Measurements from ENCODE around the gene PQBP1.

PQBP1 gene

DNA sequence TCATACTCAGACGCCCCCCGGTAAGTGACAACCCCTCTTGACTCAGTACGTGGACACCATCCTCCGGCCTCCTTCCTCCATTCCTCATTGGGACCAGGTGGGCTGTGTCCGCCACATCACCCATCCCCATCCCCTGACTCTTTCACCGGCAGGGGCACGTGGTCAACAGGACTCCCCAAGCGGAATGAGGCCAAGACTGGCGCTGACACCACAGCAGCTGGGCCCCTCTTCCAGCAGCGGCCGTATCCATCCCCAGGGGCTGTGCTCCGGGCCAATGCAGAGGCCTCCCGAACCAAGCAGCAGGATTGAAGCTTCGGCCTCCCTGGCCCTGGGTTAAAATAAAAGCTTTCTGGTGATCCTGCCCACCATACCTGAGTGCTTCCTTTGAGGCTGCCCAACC is 5.0 kb downstream of the PQBP1 start:
- DNase-seq = no peak

DNA sequence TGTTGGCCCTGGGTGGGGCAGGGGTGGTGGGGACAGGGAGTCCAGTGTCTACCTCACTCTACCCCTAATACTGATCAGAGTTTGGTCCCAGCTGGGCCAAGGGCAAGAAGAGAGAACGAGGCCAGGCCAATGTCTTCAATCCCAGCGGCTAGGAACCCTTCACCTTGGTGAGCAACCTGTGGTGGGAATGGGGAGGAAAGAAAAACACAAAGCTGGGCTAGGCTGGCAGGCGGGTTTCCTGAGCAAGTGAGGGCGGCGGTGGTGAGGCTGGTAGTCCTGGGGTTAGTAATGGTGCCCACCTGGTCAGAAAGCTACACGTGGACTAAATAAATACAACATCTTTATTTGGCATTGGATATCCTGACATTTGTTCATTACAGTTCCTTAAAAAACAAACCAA is 5.6 kb downstream of the PQBP1 start:
- DNase-seq = no peak

DNA sequence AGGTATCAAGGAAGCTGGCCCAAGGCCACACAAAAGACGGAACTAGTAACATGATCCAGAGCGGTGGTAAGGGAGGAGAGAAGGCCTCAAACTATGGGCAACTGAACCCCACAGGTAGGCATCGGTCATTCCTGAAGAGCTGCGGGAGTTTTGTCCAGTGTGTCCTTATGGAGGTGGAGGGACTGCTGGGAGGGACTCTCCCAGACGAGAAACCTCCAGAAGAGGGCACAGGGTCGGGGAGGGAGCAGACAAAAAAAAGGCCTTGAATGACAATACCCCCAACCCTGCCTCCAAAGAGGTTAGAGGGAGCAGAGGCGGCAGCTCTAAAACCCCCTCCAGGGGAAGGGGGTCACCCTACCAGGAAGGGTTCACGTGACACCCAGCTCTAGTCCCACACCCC is 6.5 kb downstream of the PQBP1 start:
- DNase-seq = no peak

DNA sequence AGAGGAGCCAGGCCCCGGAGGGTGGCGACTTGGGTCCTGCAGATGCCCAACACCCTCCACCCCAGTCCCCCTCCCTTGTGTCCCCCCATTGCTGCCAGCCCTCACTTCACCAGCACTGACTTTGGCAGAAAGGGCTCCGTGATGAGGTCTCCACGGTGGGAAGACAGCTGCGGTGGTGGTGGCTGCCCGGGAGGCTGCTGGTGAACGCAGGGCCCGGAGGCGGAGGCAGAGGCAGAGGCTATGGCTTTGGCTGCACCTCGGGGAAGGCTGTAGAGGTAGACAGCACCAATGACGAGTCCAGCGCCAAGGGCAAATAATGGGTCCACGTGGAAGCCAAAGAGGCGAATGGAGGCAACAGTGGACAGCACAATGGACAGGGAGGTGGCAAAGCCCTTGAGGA is 6.9 kb downstream of the PQBP1 start:
- DNase-seq = no peak

DNA sequence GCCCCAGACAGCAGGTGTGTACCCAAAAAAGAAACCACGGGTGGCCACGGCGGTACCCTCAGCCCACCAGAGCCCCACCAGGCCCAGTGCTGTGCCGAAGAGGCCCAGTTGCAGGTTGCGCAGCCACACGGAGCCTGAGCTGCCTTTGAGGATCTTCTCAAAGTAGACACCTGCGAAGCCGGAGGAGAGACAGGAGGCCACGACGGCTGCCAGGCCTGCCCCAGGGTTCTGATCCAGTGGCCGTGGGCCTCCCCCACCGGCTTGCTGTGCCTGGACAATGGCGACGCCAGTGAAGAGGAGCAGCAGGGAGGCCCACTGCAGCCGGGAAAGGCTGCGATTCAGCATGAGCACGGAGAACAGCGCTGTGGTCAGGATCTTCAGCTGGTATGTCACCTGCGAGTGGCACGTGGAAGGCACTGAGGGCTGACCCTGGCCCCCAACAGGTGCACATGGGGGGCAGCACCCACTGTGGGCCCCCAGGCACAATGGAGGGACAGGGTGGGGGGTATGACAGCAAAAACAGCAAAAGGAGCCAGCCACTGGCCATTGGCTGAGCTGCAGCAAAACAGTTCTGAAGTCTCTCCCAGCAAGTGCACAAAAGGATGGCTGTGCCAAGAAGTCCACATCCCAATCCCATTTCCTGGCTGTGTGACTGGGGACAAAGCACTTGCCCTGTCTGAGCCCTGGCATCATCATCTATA is 7.5 kb downstream of the PQBP1 start:
- DNase-seq = no peak

DNA sequence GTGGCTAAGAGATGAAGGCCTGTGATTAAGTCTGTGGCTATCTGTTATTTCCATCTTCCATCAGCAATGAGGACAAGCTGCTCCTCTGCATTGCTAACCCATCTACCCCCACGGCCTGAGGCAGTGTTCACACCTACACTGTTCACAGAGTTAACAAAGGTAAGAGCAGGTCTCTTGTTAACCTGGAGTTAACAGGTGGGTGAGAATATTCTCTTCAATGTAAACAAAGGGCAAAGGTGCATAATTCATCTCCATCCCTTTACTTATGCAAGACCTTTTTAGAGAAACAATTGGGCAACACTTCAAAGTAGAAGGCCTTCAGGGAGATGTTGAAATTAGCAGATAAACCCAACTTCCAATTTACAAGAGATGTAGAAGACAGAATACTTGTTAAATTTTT is 10.9 kb downstream of the PQBP1 start:
- DNase-seq = no peak

DNA sequence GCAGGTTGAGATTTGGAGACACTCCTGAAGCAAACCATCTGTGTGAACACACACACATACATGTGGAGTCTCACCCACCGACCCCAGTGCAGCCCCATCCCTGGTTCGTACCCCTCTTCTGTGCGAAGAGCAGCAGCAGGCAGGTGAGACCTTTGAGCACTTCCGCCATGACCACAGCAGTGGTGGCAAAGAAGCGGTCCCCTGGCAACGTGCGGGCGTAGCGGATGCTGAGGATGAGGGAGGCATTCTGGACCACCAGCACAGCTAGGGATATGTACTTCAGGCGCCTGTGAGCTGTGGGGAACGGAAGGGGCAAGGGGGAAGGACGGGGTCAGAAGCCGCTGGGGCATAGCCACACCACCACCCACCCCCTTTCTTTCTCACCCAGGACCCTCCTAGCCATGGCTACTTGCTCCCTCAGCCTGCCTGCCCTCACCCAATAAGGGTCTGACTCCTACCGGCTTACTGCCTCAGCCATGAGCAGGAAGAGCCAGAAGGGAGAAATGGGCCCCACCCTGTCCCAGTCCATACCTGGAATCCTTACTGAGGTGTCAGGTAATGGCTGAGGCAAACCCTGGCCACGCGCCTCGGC is 12.1 kb downstream of the PQBP1 start:
- no peak for DNase-seq

DNA sequence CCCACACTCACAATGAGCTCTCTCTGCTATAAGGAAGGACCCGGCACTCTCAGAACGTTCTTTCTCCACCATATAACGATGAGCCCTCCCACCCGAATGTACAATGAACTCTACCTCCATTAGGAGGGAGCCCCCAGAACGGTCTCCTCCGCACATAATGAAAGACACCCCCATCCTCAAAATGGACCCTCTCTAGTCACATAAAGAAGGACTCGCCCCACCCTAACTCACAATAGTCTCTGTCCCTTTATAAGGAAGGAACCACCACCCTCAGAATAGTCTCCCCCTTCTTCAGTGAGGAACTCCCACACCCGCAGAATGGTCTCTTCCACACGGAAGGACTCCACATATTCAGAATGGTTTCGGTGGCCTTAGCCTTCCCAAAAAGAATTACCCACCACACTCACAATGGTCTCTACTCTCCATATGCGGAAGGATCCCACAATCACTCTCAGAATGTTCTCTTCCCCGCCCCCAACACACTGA is 13.2 kb downstream of the PQBP1 start:
- DNase-seq = no peak

DNA sequence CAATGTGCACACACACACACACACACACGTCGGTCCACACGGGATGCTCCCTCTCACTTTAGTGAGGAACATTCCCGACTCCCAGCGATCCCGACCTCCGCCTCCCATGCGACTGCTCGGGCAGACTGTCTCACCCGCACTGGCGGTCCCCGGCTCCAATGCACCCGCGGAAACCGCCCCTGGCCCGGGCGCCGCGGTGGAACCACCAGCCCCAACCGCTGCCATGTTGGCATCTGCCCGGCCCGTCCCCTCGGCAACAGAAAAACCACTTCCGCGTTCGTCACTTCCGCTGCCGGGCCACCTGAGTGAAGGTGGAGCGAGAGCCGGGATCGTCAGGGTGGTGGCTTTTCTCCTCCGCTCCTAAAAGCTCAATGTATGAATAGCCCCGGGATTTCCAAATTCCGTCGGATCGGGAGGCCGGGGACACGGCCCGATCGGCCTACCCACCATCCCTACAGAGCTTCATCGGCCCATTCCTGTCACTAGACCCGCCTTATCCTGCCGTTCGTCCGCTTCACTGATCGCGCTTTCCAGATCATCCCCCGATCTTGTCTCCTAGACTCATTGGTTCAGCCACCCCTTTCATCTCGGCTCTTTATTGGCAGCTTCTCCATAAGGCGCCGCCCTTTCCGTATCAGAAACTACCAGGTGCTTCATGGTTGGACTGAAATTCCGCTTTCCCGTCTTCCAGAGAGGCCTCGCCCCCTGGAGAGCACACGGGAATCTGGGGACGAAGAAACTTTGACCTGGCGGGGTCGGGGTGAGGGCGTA is 13.9 kb downstream of the PQBP1 start, which contains the start of gene SLC35A2:
SLC35A2 (minus strand) TSS at position 235 of the 771 bp plus-strand sequence; CDS start at position 225, 10 bp downstream.
- peak; percentile 62 for DNase-seq

DNA sequence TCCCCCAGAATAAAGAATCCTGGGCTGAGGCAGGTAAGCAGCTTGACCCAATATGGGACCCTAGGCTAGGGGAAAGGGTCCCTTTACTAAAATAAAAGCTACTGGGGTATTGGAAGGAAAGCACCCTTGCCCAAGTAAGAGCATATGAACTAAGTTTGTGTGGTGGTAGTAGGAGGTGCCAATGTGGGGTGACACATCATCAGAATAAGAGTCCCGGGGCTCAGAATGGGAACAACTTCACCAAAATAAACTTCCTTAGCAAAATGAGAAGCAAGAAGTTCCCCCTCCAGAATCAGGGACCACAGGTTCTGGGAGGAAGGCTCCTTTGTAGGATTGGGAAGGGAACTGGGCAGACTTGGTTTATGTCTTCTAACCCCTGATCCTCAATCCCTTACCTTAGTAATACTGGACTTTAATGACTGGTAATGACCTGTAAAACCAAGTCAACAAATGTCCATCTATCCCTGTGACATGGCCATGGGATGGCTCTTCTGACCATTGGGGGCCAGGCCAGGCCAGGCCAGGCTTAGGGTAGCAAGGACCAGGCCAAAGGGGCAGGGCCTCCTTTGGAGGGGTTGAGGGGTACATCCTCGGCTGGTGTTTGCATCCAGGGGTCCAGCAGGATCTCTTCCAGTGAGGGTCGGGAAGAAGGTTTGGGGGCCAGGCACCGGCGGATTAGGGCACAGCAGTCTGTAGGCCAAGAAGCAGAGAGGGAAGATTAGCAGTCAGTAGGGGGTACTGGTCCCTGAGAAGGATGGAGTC is 16.1 kb downstream of the PQBP1 start:
- DNase-seq = no peak

DNA sequence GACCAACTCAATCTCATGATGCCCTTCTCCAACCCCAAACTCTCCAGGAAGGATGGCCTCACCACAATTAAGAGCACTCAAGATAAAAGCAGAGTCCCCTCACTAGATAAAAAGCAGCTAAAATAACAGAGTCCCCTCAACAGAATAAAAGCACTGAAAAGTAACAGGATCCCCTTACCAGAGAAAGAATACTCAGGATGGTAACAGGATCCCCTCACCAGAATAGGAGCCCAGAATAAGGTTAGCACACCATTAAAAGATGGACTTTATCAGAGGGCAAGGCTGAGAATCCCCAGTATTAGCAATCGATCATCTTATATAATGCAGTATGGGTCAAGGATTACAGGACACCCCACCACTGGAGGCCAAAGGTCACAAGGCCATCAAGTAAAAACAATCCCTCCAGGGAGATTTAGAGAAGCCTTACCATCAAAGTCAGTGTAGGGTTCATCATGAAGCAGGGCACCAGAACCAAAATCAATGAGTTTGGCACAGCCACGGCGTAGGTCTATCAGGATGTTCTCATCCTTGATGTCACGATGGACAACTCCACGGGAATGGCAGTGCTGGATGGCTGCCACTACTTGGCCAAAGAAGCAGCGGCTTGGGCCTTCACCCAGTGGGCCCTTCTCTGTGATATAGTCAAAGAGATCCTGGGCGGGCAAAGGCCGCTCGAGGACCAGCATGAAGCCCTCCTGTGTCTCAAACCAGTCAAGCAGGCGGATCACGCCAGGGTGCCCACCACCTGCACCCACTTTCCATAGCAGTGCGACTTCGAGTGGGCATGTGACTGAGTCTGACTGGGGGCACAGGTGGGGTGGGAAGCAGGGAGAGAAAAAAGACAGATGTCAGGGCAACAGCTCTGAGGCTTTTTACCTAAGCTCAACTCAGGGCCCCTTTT is 17.1 kb downstream of the PQBP1 start:
- DNase-seq = no peak

DNA sequence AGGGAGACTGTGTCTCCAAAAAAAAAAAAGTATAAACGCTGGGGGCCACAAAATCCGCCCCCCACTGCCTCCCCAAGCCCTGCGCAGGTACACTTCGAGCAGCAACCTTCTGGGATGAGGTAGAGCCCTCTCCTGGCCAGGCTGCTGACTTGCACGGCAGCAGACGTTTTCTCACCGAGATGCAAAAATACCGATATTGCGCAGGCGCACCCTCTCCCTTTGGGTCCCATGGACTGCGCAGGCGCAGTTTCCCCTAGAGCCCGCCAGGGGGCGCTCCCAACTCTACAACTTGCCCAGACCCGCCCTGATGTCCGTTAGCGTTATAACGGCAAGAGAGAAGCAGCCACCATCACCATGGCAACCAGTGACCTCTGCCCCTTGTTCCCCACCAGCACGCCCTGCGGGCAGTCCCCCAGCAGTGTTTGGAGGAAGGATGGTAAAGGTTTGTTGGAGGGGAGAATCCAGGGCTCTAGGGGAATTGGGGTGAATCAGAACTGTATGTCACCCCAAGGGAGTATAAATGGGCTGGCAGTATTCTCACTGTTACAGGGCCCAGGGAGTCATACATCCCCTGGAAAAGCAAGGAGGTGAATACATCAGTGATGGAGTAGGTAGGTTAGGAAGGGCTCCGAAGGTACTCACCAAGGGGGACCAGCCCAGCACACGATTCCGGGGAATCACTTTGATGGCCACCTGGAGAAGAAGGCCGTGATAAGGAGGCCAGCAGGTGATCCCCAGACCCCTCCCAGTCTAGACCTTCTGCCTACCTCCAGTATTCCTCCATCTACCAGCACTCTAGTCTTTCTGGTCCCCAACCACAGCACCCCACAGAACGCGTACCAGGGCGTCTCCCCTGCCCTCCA is 19.6 kb downstream of the PQBP1 start:
- peak; percentile 86 for DNase-seq

DNA sequence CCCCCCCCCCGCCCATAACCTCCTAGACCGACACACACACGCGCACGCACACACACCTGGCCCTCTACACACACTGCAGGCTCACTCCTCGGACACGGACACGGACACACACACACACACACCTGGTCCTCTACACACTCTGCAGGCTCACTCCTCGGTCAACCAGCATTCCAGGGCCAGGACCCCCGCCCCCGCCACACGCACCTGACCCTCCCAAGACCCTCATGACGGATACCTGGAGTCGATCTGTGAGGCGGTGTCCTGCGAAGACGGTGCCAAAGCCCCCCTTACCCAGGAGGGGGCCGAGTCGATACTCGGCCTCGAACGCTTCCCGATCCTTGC is 20.5 kb downstream of the PQBP1 start:
- no peak for DNase-seq

DNA sequence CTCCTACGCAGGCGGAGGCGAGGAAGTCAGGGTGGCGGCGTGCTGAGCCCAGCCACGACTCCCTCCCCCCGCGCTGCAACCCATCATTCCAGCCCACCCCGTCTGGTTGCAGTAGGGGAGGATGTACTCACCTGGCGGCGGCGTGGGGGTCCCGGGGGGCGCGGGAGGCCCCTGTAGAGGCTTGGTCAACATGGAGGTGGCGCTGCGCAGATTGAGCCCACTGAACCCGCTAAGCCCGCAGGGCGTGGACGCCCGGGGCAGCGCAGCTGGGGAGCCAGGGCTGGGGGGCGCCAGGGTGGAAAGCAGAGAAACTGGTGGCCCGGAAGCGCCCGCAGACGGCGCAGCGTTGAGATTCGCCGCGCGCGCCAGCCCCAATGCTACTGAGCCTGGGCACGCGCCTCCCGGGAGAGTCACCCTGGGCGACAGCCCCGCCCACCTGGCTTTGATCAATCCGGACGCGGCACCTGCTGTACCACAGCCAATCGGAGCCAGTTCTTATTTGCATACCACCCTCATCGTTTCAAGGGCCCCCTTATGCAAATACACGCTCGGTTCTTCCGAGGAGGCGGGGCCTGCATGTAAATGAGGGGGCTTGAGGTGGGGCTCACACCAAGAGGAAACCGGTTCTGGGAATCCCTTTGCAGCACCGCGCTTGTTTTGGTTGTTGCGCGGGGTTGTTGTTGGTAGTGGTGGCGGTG is 21.1 kb downstream of the PQBP1 start, which contains the start of gene PIM2:
PIM2 (minus strand) TSS at position 382 of the 698 bp plus-strand sequence; CDS start at position 192, 190 bp downstream.
- DNase-seq = peak; percentile 93

DNA sequence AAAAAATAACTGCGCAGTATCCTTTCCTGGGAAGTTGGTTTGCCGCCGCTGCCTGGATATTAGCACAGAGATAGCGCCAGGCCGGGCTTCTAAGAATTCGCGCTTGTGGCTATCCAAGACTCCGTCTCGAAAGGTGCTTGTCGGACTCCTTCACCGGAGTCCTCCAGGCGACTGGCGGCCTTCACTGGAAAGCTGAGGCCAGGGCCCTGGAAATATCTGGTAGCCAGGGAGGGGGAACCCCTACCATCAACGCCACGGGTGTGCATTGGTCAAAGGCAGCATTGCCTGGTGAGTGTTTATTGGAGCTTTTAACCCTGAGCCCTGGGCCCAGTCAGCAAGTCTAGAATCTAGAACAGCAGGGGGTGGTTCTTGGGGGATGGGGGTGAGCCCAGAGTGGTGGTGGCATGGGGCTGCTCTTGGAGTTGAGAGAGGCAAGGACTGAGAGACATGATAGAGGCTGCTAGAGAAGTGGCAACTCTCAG is 21.7 kb downstream of the PQBP1 start:
- no peak for DNase-seq

DNA sequence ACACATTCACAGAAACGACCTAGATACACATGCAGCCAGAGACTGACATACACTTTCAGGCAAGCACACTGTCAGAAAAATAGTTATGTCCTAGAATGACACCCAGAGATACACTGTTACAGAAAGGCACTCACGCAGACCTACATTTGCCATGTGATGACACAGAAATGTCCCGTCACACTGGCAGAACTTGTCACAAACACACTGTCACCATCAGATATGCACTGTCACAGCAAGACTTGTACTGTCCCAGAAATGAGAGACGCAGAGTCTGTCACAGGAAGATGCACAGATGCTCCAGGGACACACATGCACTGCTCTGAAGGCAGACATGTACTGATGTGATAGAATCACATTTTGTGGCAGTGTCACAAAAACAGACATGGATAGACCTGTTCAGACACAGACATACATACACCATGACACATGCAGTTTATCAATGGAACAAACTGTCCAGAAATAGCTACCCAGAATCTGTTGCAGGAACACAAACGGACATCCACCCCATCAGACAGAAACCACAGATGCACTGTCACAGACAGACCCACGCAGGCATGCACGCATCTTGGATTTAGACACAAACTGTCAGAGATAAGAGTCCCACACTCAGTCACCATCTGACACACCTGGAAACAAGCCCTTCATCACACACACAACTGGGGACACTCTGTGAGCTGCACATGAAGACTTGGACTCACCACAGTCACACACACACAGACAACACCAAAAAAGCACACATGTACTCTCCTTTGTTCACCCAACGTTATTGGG is 22.4 kb downstream of the PQBP1 start:
- no peak for DNase-seq

DNA sequence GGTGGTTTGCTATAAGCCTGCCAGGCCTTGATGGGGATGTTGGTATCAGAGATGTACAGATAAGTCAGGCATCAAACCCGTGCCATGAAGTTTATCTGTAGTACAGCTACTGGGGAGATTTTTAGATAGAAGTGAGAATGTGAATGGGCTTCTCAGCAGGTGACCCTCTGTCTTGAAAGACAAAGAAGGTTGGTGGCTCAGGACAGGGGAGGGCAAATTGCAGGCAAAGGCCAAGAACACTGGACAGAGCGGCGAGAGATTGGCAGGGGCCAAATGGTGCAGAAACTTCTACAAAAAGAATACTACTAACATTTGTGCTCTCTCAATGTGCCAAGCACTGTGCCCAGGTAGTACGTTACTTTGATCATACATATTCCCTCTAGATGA is 23.0 kb downstream of the PQBP1 start:
- DNase-seq = no peak

DNA sequence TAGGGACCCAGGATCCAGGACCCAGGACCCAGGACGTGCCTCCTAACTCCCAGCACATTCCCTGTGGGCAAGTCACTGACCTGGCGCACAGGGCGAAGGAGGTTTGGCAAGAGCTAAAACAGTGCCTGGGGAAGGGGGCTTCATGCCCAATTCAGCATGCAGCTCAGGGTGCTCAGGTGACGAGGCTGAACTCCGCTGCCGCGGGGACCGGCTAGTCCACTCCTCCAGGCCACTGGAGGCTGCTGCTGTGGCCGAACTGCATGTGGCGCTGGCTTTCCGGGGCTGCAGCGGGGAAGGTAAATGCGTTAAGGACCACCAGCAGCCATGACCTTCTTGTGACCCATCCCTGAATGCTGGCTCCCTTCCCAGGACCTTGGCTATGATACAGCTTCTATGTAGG is 26.0 kb downstream of the PQBP1 start:
- DNase-seq = no peak

DNA sequence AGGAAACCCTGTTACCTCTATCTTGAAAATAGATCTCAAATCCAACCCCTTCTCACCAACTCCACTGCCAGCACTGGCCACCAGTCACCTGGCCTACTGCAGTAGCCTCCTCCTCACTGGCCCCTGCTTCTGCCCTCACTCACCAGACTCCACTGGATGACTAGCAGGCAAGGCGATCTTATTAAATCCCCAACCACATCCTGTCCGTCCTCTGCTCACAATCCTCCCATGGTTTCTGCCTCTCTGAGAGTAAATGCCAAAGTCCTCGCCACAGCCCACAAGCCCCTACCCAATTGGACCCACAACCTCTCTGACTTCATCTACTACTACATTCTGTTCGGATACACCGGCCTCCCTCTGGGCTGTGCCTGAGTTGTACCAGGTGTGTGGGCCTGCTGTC is 26.5 kb downstream of the PQBP1 start:
- no peak for DNase-seq

Measured in COR-L47 (cell line).